Muscle layer of duodenum (tissue), 2 donors: ENCODE measurements around the gene CFAP92.

Source experiments
- H3K27ac ChIP-seq: one replicate; pipeline ENCODE4 v1.7.0; 2013; ENCODE audit warnings: mild to moderate bottlenecking, low read length
- H3K27me3 ChIP-seq: one replicate; pipeline ENCODE4 v1.7.0; 2013; ENCODE audit warnings: low read depth, mild to moderate bottlenecking, control low read depth, low read length
- H3K36me3 ChIP-seq, 2 donors: one replicate each; pipeline ENCODE4 v1.7.0; 2013; ENCODE audit warnings: low read length in 2 of 2, control low read depth in 1 of 2, mild to moderate bottlenecking in 1 of 2; ENCODE audit not compliant: insufficient read depth in 2 of 2, control insufficient read depth in 1 of 2
- H3K4me1 ChIP-seq, 2 donors: one replicate each; pipeline ENCODE4 v1.7.0; 2013; ENCODE audit warnings: low read length in 2 of 2, mild to moderate bottlenecking in 2 of 2, control low read depth in 1 of 2, moderate library complexity in 1 of 2; ENCODE audit not compliant: insufficient read depth in 2 of 2, control insufficient read depth in 1 of 2
- H3K4me3 ChIP-seq, 2 donors: one replicate each; pipeline ENCODE4 v1.7.0; 2013; ENCODE audit warnings: low read length in 2 of 2, low read depth in 1 of 2, mild to moderate bottlenecking in 1 of 2
- H3K9me3 ChIP-seq, 2 donors: one replicate each; pipeline ENCODE4 v1.7.0; 2013; ENCODE audit warnings: low read length in 2 of 2, control low read depth in 1 of 2, mild to moderate bottlenecking in 1 of 2; ENCODE audit not compliant: control insufficient read depth in 1 of 2
- donor health status: healthy.

Gene CFAP92

GRCh38 chr3:128995737-128996136 lies 1.9 kb upstream of the CFAP92 start:
- Histone ChIP-seq H3K4me1 (peaks cover 6 to 18% of the 10 kb centered on the region in 2 donors), H3K4me3 (no peak overlapping the region), H3K36me3 (no peaks in the 10 kb centered on the region), H3K9me3 (no peaks in the 10 kb centered on the region), H3K27ac (no peak overlapping the region), H3K27me3 (no peaks in the 10 kb centered on the region)

GRCh38 chr3:128994581-128995546 lies 988 bp upstream of the CFAP92 start:
- Histone ChIP-seq H3K27ac (no peak overlapping the region), H3K4me3 (peak overlapping the region; percentile 42 to 77), H3K27me3 (no peaks in the 10 kb centered on the region), H3K4me1 (peaks cover 6 to 18% of the 10 kb centered on the region in 2 donors), H3K36me3 (no peaks in the 10 kb centered on the region), H3K9me3 (no peaks in the 10 kb centered on the region)

GRCh38 chr3:128994173-128994512 lies 267 bp upstream of the CFAP92 start:
- no peaks in the 10 kb centered on the region for H3K27me3 ChIP-seq
- H3K4me1 ChIP-seq = peaks cover 6 to 18% of the 10 kb centered on the region in 2 donors
- no peaks in the 10 kb centered on the region for H3K36me3 ChIP-seq
- H3K9me3 ChIP-seq = no peaks in the 10 kb centered on the region
- H3K27ac ChIP-seq = no peak overlapping the region
- peak overlapping the region; percentile 42 to 77 for H3K4me3 ChIP-seq

- Histone ChIP-seq H3K36me3 (no peaks in the 10 kb centered on the region), H3K27ac (no peak overlapping the region), H3K4me1 (peaks cover 6 to 18% of the 10 kb centered on the region in 2 donors), H3K4me3 (peak overlapping the region in 1 of 2 donors; percentile 77), H3K9me3 (no peaks in the 10 kb centered on the region), H3K27me3 (no peaks in the 10 kb centered on the region)
Measured at GRCh38 chr3:128992926-128993460, 883 bp downstream of the CFAP92 start.

- H3K4me3 ChIP-seq = no peak overlapping the region
- H3K4me1 ChIP-seq = peaks cover 6 to 18% of the 10 kb centered on the region in 2 donors
- H3K27me3 ChIP-seq = no peaks in the 10 kb centered on the region
- no peaks in the 10 kb centered on the region for H3K36me3 ChIP-seq
- H3K27ac ChIP-seq = no peak overlapping the region
- H3K9me3 ChIP-seq = no peaks in the 10 kb centered on the region
Measured at GRCh38 chr3:128991355-128991895, 2.5 kb downstream of the CFAP92 start.

- no peaks in the 10 kb centered on the region for H3K27me3 ChIP-seq
- no peak overlapping the region for H3K4me3 ChIP-seq
- H3K27ac ChIP-seq = no peak overlapping the region
- no peaks in the 10 kb centered on the region for H3K36me3 ChIP-seq
- H3K4me1 ChIP-seq = peaks cover 0 to 5% of the 10 kb centered on the region in 2 donors
- H3K9me3 ChIP-seq = no peaks in the 10 kb centered on the region
Measured at GRCh38 chr3:128988286-128988685, 5.6 kb downstream of the CFAP92 start.

- H3K4me1 ChIP-seq = no peaks in the 10 kb centered on the region
- no peaks in the 10 kb centered on the region for H3K9me3 ChIP-seq
- no peaks in the 10 kb centered on the region for H3K36me3 ChIP-seq
- H3K27ac ChIP-seq = no peak overlapping the region
- no peak overlapping the region for H3K4me3 ChIP-seq
- H3K27me3 ChIP-seq = no peaks in the 10 kb centered on the region
Measured at GRCh38 chr3:128987302-128988100, 6.4 kb downstream of the CFAP92 start.

- no peaks in the 10 kb centered on the region for H3K9me3 ChIP-seq
- H3K27me3 ChIP-seq = no peaks in the 10 kb centered on the region
- no peak overlapping the region for H3K27ac ChIP-seq
- H3K4me3 ChIP-seq = no peak overlapping the region
- H3K36me3 ChIP-seq = no peaks in the 10 kb centered on the region
- H3K4me1 ChIP-seq = no peaks in the 10 kb centered on the region
Measured at GRCh38 chr3:128984596-128984995, 9.3 kb downstream of the CFAP92 start.

- Histone ChIP-seq H3K9me3 (no peaks in the 10 kb centered on the region), H3K36me3 (no peaks in the 10 kb centered on the region), H3K4me3 (no peak overlapping the region), H3K27ac (no peak overlapping the region), H3K4me1 (no peaks in the 10 kb centered on the region), H3K27me3 (no peaks in the 10 kb centered on the region)
Measured at GRCh38 chr3:128983293-128984069, 10.4 kb downstream of the CFAP92 start.

GRCh38 chr3:128975276-128975675 lies 18.6 kb downstream of the CFAP92 start:
- Histone ChIP-seq H3K4me3 (no peak overlapping the region), H3K4me1 (peaks cover 0 to 16% of the 10 kb centered on the region in 2 donors)

More at GRCh38 chr3:128975276-128975675, 18.6 kb downstream of the CFAP92 start:
- Histone ChIP-seq H3K27me3 (no peaks in the 10 kb centered on the region), H3K36me3 (no peaks in the 10 kb centered on the region), H3K9me3 (no peaks in the 10 kb centered on the region), H3K27ac (no peak overlapping the region)
